HG03135 (cell line): ENCODE data around the gene RAVER1.
"Not testable (repeated sequence)": the region's sequence is repeated elsewhere in the genome, so short reads cannot be mapped to it uniquely, and the experiment has no call there.

Source experiments
- ATAC-seq: cut with Tn5 transposase; IDR thresholded peaks from one replicate; pipeline ENCODE4 v1.9.1; 2021; ENCODE audit warnings: mild to moderate bottlenecking, moderate library complexity; ENCODE audit not compliant: unreplicated experiment

Gene RAVER1, protein sequence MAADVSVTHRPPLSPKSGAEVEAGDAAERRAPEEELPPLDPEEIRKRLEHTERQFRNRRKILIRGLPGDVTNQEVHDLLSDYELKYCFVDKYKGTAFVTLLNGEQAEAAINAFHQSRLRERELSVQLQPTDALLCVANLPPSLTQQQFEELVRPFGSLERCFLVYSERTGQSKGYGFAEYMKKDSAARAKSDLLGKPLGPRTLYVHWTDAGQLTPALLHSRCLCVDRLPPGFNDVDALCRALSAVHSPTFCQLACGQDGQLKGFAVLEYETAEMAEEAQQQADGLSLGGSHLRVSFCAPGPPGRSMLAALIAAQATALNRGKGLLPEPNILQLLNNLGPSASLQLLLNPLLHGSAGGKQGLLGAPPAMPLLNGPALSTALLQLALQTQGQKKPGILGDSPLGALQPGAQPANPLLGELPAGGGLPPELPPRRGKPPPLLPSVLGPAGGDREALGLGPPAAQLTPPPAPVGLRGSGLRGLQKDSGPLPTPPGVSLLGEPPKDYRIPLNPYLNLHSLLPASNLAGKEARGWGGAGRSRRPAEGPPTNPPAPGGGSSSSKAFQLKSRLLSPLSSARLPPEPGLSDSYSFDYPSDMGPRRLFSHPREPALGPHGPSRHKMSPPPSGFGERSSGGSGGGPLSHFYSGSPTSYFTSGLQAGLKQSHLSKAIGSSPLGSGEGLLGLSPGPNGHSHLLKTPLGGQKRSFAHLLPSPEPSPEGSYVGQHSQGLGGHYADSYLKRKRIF

DNA sequence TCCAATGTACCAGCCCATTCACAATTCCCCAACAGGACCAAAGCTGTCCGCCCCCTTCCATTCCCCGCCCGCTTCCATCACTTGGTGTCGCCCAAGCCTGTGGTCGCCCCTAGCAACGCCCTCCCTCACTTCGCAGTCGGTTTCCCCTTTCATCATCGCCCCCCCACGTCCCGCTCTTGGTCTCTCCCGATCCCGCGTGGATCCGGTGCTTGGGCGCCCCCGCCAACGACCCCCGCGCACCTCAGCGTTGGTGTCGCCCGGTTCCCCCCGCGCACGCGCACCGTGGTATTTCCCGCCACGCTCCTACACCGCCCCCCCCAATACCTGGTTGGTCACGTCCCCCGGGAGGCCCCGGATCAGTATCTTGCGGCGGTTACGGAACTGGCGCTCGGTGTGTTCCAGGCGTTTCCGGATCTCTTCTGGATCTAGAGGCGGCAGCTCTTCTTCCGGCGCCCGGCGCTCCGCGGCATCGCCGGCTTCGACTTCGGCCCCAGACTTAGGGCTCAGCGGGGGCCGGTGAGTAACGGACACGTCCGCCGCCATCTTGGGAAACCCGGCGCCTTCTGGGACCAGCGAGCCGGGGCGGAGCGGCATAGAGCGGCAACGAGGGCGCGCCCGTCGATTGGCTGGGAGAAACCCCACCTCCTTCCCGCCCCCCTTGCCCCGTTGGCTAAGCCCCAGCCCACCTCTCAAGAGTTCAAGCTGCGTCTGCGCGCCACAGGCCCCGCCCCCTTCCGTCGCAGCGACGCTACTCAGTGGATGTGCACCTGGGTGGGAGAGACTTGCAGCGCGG is at the start of gene RAVER1:
TSS of gene RAVER1 (minus strand) at position 565 of the 793 bp plus-strand sequence. CDS start at position 543, 22 bp downstream.
- peak; percentile 85 for ATAC-seq

DNA sequence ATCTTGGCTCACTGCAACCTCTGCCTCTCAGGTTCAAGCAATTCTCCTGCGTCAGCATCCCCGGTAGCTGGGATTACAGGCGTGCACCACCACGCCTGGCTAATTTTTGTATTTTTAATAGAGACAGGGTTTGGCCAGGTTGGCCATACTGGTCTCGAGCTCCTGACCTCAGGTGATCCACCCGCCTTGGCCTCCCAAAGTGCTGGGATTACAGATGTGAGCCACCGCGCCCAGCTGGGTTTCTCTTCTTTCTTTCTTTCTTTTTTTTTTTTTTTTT is 49.8 kb upstream of the RAVER1 start:
- not testable (repeated sequence) for ATAC-seq

GRCh38 chr19:10380313-10381102 is 47.2 kb upstream of the RAVER1 start, which contains the start of gene TYK2:
Gene TYK2, minus strand, starts transcription at chr19:10380572. Its CDS starts 2,166 bp downstream, at chr19:10378406.
- ATAC-seq = peak; percentile 90

DNA sequence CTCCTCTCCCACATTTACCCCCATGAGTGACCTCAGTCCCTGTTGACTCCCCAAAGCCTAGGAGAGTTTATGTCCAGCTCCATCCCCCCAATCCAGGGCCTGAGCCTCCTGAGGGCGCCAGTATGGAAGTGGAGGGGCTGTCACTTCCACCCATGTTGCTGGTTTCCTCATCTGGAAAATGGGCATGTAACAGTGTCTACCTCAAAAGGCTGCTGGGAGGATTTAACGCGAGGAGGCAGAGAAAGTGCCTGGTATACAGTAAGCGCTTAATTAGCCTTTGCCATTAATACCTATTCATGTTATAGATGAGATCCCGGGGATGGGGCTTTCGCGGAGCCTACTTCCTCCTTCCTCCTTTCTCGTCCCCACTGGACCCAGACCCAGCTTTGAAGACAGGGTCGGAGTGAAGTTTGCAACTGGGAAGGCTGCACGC is 46.6 kb upstream of the RAVER1 start:
- no peak for ATAC-seq

DNA sequence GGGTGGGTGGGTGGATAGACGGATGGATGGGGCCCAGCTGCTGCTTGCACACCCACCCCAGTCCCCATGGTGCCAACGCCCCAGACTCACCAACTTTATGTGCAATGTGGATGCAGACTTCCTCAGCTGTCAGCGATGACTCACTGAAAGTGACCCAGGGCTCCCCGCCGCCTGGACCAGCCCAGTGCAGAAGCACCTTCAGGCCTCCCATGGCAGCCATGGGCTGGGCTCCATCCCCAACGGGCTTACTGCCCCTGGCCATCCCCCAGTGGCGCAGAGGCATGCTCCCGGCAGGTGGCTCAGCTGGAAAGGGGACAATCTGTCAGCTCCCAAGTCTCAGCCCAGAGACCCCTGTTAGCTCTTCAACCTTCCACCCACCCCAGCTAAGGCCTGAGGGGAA is 44.8 kb upstream of the RAVER1 start:
- no peak for ATAC-seq

GRCh38 chr19:10377140-10377640 is 43.9 kb upstream of the RAVER1 start:
- ATAC-seq = not testable (repeated sequence)

- no peak for ATAC-seq
Measured at GRCh38 chr19:10374931-10375330, 41.6 kb upstream of the RAVER1 start.

DNA sequence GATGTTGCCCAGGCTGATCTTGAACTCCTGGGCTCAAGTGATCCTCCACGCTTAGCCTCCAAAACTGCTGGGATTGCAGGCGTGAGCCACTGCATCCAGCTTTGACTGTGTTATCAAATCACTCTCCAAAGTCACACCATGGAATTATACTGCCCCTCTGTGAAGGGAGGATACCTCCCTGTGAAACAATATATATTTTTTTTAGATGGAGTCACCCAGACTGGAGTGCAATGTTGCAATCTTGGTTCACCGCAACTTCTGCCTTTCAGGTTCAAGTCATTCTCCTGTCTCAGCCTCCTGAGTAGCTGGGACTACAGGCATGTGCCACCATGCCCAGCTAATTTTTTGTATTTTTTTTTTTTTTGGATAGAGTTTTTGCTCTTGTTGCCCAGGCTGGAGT is 39.4 kb upstream of the RAVER1 start:
- ATAC-seq = no peak

DNA sequence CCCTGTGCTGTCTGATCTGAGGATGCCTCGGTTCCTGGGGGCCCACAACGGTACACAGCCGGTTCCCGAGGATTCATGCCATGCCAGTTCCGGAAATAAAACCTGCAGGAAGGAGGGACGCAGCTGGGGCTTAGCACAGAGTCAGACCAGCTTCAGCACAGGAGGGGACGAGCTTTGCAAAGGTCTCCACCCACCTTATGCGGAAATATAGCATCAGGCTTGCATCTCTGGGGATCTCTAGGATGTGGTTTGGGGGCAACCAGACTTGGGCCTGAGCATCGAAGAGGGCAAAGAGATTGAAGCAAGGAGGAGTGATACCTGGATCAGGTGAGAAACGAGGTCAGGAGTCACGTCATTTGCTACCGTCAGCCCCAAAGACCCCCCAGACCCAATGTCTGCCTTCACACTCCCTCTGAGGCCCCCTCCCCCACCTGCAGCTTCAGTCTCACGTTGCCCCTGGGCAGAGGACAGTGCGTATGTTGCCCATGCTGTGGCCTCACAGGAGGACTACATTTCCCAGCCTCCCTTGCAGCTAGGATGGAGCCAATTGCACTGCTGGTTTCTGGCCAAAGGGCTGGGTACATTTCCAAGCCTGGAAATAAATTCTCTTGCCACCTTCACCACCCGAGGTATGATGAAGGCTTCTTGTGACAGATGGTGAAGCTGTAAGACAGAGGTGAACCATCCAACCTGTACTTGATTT is 34.9 kb upstream of the RAVER1 start:
- ATAC-seq = no peak

- not testable (repeated sequence) for ATAC-seq
Measured at GRCh38 chr19:10366950-10367512, 33.7 kb upstream of the RAVER1 start.

- no peak for ATAC-seq
Measured at GRCh38 chr19:10365518-10365917, 32.2 kb upstream of the RAVER1 start.

GRCh38 chr19:10364644-10365043 is 31.3 kb upstream of the RAVER1 start:
- no peak for ATAC-seq

DNA sequence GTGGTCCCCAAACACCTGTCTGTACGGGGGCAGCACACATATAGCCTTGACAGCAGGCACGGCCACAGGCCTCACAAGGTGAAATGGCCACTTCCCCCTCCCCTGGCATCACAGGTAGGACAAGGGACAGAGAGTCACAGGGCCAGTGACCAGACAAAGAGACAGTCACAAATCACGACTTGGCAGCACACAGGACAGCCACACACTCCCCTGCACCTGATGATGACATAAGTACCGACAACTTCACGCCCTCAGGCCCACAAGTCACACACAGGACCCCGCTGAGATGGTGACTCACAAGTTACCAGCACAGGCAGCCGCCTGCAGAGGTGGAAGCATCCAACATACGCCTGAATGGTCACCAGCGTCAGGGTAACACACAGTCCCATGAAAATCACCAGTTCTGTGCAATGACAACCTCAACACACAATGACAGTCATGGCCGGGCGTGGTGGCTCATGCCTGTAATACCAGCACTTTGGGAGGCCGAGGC is 30.5 kb upstream of the RAVER1 start:
- no peak for ATAC-seq

DNA sequence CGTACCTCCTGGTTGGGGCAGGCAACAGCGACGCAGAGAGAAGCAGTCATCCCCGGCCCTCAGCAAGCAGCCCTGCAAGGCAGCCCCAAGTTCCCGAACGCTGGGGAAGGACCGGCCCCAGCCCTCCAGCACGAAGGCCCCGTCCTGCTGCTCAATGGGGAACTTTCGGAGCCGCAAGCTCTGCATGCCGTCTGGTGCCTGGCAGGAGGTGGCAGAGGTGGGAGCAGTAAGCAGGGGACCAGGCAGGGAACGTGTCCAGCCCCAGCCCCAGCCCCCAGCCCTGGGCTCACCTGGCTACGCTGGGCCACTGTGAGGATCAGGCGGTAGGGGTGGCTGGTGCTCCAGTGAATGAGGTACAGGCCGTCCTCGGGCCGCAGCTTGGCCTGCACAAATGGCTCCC is 28.9 kb upstream of the RAVER1 start:
- ATAC-seq = no peak

GRCh38 chr19:10361569-10362011 is 28.3 kb upstream of the RAVER1 start:
- no peak for ATAC-seq

DNA sequence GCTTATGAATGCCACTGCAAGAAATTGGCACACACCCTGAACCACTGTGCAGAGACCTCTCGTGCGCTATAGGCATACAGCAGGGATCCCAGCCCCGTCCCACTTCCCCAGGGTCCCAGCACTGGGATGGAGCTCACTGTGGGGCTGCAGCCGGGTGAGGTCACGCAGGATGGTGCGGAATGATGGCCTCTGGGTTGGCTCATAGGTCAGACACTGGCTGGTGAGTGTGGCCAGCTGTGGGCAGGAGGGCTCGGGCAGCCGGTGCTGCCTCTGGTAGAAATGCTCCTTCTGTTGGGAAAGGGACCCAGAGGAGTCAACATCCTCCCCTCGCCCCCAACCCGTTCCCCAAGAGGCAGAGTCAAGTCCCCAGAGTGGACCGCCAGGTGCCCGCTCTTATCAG is 23.1 kb upstream of the RAVER1 start:
- ATAC-seq = no peak

DNA sequence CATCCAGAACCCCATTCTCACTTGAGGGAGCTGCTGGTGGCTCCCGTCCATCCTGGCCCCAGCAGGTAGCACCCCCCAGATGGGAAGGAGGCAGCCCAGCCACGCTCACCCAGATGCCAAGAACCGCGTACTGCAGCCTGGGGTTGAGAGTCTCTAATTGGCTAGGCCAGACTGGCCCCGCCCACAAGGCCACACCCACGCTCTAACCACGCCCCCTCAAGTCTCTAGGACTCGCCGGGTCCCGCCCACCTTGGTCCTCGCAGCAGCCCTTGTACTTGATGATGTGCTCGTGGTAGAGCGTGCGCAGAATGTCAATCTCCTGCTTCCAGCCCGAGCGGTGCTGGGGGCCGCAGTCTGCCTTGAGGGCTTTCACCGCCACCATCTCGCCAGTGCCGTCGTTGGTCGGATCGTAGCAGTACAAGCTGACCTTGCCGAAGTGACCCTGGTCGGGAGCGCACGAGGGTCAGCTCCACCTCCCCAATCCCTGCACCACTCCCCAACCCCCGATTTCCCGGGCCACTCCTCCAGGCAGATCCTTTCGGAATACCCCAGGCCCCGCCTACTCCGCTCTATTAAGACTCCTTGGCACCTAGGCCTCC is 20.6 kb upstream of the RAVER1 start:
- ATAC-seq = no peak

DNA sequence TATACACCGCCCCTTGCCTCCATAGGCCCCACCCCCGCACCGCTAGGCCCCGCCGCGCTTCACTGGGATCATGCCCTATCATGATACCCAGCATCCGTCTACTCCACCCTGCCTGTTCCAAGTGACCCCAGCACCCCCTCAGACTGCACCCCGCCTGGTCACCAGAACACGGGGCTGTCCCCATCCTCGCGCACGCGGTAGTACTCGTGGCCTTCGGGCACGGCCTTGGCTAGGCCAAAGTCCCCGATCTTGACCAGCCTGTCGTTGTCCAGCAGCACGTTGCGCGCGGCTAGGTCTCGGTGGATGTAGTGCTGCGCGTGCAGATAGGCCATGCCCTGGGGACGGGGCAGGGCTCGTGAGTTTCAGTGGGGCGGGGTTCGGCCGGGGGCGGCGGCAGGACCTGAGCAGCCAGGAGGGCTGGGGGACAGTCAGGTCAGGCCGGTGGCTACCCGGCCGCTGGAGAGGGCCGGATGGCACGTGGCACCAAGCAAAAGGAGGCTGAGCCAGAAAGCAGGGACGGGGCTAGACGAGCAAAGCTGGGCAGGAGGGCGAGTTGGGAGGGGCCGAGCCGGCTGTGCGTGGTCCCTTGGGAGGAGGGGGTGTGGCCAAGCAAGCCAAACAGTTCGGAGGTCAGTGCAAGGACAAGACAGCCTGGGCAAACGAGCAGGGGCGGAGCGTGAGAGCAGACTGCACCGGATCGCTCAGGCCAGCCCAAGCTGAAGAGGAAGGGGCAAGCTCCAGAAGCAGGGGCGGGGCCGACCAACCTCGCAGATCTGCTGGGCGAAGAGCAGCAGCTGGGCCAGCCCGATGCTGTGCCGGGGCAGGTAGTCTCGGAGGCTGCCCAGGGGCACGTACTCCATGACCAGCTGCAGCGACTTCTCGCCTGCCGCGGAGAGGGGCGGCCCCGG is 19.7 kb upstream of the RAVER1 start:
- ATAC-seq = no peak
